Testis (tissue), 3 donors: Measurements from ENCODE around the gene GPR4. TPM values are rescaled to one million over a fixed set of nuclear protein-coding genes. Genes with fewer than 3 reads are reported as not detected.

Experiments used
- DNase-seq: peaks from one replicate; pipeline ENCODE4 v3.0.0-alpha.2; 2019
- H3K27ac ChIP-seq, 2 donors: fragments of 200-600 bp; sonication (generic); one replicate each; pipeline ENCODE4 v1.5.1; 2019
- H3K27me3 ChIP-seq: fragments of 200-600 bp; sonication (generic); one replicate; pipeline ENCODE4 v1.5.1; 2019
- H3K36me3 ChIP-seq: fragments of 200-600 bp; sonication (generic); one replicate; pipeline ENCODE4 v1.5.1; 2017; ENCODE audit warnings: low read depth; ENCODE audit errors: missing control alignments
- H3K4me1 ChIP-seq: fragments of 200-600 bp; sonication (generic); one replicate; pipeline ENCODE4 v1.5.1; 2019
- H3K4me3 ChIP-seq, 2 donors: fragments of 200-600 bp; sonication (generic); one replicate each; pipeline ENCODE4 v1.5.1; 2017 to 2019
- H3K9me3 ChIP-seq: fragments of 200-600 bp; sonication (generic); one replicate; pipeline ENCODE4 v1.5.1; 2017
- POLR2A ChIP-seq: fragments of 450-650 bp; IDR thresholded peaks from one replicate; pipeline ENCODE4 v1.6.1; 2017; ENCODE audit warnings: antibody characterized with exemption, mild to moderate bottlenecking, moderate library complexity
- WGBS, 2 donors: methylation state at CpG; one replicate each; pipeline ENCODE4 v1.1.5; 2018; 5-methylcytosine and 5-hydroxymethylcytosine counted together
- intact Hi-C: fragments of 100-400 bp; cut with DNase I; formaldehyde crosslinking; loops from one replicate; pipeline ENCODE4 v1.15.1; 2023; ENCODE audit warnings: low total_unique reads
- polyA plus RNA-seq: library from polyadenylated mRNA; stranded (reverse); fragments of 350-450 nt; fragmentation: Illumina TruSeq; extraction: RNeasy Lipid Tissue Mini Kit (QIAGEN cat#74804); gene quantifications from one replicate; pipeline ENCODE4 v1.2.3, GENCODE V29; 2014; ENCODE audit warnings: low read depth, low replicate concordance; ENCODE audit not compliant: insufficient read depth
- total RNA-seq, 2 donors: library from RNA; depleted of rRNA; stranded (reverse); fragments of >200 nt; gene quantifications; one replicate each; pipeline ENCODE4 v1.2.3, GENCODE V29; 2016
- TF ChIP-seq, protein P1 (sequence below), 3 experiments: fragments of 450-650 bp in 2 of 3; fragments of 200-600 bp in 1 of 3; sonication (generic) in 1 of 3; IDR thresholded peaks; one replicate each; pipeline ENCODE4 v1.5.1; 2016 to 2019; ENCODE audit warnings: antibody characterized with exemption in 3 of 3, mild to moderate bottlenecking in 2 of 3, moderate library complexity in 1 of 3

GPR4 gene
- total and polyA plus RNA-seq, 3 donors from 2014 or later = 0.81 to 3.2 (median 1.9) TPM

DNA sequence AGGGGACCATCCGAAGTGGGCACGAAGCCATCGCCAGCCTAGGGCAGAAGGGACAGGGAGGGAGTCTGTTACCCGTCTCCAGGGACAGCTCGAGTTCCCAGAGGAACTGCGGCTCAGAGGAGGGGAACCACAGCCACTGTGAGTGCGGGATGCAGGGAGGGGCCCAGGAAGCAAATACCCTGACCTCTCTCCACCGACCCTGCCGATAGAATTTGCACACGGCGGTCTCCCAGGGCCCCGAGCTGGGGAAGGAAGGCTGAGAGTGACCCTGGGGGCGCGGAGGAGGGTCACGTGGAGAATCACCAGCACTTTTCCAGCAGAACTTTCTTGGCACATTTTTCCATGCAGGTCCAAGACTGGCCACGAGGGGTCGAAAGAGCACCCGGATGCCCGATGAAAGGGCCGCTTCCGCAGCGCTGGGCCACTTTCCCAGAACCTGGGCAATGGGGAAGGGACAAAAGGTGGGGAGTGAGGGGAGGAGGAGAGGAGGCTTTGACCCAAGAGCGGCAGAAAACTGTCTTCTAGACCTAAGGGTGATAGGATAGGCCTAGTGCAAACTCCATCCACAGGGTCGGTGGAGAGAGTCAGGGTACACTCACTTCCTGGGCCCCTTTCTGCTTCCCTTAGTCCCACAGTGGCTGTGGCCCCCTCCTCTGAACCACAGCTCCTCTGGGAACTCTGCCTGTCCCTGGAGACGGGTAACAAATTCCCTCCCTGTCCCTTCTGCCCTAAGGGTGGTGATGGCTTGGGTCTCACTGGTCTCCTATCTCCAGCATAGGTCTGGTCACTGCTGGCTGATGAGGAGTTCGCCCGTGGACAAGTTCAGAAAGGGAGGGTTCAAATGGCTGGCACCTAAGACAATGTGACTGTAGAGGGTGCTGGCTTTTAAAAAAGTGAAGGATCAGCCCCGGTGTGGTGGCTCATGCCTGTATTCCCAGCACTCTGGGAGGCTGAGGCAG lies 5.3 kb upstream of the GPR4 start:
- Histone ChIP-seq H3K27ac (no peak overlapping the region), H3K36me3 (no peaks in the 10 kb centered on the region), H3K9me3 (no peaks in the 10 kb centered on the region), H3K4me3 (no peak overlapping the region), H3K4me1 (no peaks in the 10 kb centered on the region), H3K27me3 (no peaks in the 10 kb centered on the region)
- intact Hi-C loops = no loop called here
- peak; percentile 79 for DNase-seq
- no peak for TF ChIP-seq POLR2A
- TF ChIP-seq, protein P1, sequence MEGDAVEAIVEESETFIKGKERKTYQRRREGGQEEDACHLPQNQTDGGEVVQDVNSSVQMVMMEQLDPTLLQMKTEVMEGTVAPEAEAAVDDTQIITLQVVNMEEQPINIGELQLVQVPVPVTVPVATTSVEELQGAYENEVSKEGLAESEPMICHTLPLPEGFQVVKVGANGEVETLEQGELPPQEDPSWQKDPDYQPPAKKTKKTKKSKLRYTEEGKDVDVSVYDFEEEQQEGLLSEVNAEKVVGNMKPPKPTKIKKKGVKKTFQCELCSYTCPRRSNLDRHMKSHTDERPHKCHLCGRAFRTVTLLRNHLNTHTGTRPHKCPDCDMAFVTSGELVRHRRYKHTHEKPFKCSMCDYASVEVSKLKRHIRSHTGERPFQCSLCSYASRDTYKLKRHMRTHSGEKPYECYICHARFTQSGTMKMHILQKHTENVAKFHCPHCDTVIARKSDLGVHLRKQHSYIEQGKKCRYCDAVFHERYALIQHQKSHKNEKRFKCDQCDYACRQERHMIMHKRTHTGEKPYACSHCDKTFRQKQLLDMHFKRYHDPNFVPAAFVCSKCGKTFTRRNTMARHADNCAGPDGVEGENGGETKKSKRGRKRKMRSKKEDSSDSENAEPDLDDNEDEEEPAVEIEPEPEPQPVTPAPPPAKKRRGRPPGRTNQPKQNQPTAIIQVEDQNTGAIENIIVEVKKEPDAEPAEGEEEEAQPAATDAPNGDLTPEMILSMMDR (IDR thresholded peaks at IDR 0.05) = peak; percentile 73 to 85 (median 85)
- WGBS, 2 donors = 15 to 22% methylated on average over 27 to 28 of the region's 28 CpGs

DNA sequence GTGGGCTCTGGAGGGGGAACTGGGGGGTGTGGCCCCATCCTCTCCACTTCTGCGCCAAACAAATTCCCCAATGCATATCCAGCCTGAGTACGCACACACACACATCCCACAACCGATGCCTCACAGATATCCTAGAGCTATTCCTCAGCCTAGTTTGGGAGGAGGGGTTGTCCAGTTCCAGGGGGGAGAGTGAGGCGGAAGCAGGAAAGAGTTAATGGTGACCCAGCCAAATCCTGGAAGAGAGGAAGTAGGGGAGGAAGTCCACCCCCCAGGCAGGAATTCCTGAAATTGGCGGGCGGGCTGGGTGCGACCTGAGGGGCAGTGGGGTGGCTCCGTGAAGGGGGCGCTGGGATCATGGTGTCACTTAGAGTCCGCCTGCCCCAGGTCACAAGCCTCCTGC lies 897 bp downstream of the GPR4 start:
- 19 to 21% methylated on average over 10 of the region's 10 CpGs for WGBS, 2 donors
- no peak for TF ChIP-seq POLR2A
- TF ChIP-seq, protein P1 (IDR thresholded peaks at IDR 0.05) = no peak
- H3K27me3 ChIP-seq = no peaks in the 10 kb centered on the region
- no peak for DNase-seq
- H3K9me3 ChIP-seq = no peaks in the 10 kb centered on the region
- no peaks in the 10 kb centered on the region for H3K36me3 ChIP-seq
- H3K27ac ChIP-seq = no peak overlapping the region
- peak overlapping the region in 1 of 2 donors; percentile 11 for H3K4me3 ChIP-seq
- H3K4me1 ChIP-seq = peaks cover 3% of the 10 kb centered on the region
- intact Hi-C loops = no loop called here

DNA sequence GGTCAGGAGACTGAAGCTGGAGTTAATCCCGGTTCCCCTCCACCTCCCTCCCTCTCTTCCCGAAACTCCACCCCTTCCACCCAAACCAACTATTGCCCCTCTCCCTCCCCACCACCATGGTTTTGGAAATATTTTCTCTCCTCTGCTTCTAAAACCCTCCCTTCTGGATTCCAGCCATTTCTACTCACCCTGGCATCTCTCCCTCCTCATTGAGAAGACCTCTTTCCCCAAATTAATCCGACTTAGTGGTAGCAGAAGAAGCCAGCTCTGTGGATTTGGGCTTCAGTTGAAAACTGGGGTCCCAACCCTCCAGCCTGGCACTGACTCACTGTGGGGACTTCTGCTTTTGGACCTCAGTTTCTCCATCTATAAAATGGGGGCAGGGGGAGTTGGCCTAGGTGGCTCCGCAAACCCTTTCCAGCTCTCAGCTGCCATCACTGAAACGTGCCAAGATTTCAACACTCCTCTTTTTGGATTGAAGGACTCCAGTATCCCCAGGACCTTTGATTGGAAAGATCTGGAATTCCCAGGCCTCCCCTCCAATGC lies 1.6 kb downstream of the GPR4 start:
- WGBS, 2 donors = 49 to 52% methylated on average over 5 of the region's 5 CpGs
- H3K27ac ChIP-seq = no peak overlapping the region
- DNase-seq = no peak
- peaks cover 3% of the 10 kb centered on the region for H3K4me1 ChIP-seq
- intact Hi-C loops = no loop called here
- H3K36me3 ChIP-seq = no peaks in the 10 kb centered on the region
- H3K27me3 ChIP-seq = no peaks in the 10 kb centered on the region
- no peak for TF ChIP-seq POLR2A
- TF ChIP-seq, protein P1 (IDR thresholded peaks at IDR 0.05) = no peak
- H3K4me3 ChIP-seq = no peak overlapping the region
- H3K9me3 ChIP-seq = no peaks in the 10 kb centered on the region

DNA sequence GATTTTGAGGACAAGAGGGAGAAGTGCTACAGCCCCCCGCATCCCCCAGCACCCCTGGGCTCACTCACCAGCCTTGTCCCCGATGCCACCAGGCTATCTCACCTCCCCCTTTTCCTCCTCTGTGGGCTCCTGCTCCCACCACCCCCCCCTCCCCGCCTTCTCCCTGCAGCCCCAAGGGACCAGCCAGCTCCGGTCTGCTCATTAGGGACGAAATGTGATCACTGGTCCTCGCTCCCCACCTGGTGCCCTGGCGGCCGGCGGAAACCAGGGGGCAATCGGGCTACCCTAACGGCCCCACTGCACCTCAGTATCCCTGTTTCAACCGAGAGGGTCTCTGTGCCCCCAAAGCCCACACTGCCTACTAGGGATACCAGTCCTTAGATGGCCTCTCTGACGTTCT lies 2.7 kb downstream of the GPR4 start:
- intact Hi-C loops = no loop called here

More for the DNA sequence above, 2.7 kb downstream of the GPR4 start:
- H3K4me1 ChIP-seq = peaks cover 3% of the 10 kb centered on the region
- H3K27ac ChIP-seq = no peak overlapping the region
- TF ChIP-seq, protein P1 (IDR thresholded peaks at IDR 0.05) = no peak
- no peak for TF ChIP-seq POLR2A
- WGBS, 2 donors = 39% methylated on average over 9 to 13 of the region's 13 CpGs
- no peaks in the 10 kb centered on the region for H3K36me3 ChIP-seq
- no peak overlapping the region for H3K4me3 ChIP-seq
- no peak for DNase-seq
- no peaks in the 10 kb centered on the region for H3K27me3 ChIP-seq
- H3K9me3 ChIP-seq = no peaks in the 10 kb centered on the region
